ENCODE measurements around the gene SBDS.

SBDS gene

DNA sequence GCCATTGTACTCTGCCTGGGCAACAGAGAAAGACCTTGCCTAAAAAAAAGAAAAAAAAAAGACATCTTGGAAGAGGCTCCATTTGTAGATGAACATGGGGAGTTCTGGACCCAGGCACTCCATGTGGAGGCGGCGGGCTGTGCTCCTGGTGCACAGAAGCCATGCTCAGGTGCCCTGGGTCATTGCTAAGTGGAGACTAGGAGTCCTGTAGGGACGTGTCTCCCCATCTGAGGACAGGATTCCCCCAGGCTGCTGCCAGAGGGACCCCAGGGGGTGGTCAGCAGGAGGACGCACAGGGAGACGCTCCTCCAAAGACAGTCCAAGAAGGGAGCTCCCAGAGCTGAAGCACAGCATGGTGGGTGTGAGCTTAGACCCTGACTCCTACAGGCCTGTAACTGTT is 34.3 kb downstream of the SBDS start:
- no peak overlapping the region for H3K27ac ChIP-seq (ENCODE audit: low read depth, low read length)
- 0 out of 2 replicates have a peak, but pooled peaks cover 2% of the 10 kb centered on the region for H3K36me3 ChIP-seq (ENCODE audit: insufficient read depth, low read length)
- H3K4me3 ChIP-seq (ENCODE audit: low read depth, low read length): no peak overlapping the region
- no peak overlapping the region for H2AFZ ChIP-seq (ENCODE audit: low read length, unreplicated experiment)
- no peaks in the 10 kb centered on the region for H3K4me1 ChIP-seq (ENCODE audit: control insufficient read depth, insufficient read depth, low read length, unreplicated experiment)
- no peaks in the 10 kb centered on the region for H3K27me3 ChIP-seq (ENCODE audit: insufficient read depth, low read length)
- H3K79me2 ChIP-seq (ENCODE audit: control insufficient read depth, insufficient read depth, low read length, unreplicated experiment): no peaks in the 10 kb centered on the region

DNA sequence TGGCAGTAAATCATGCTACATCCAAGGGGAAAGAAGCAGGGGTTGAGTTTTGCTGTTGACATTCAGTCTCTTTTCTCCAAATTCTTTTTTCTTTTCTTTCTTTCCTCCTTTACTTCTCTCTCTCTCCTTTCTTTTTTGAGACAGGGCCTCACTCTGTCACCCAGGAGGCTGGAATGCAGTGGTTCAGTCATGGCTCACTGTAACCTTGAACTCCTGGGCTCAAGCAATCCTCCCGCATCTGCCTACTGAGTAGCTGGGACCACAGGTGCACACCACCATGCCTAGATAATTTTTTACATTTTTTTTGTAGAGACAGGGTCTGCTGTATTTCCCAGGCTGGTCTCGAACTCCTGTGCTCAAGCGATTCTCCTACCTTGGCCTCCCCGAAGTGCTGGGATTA is 35.2 kb downstream of the SBDS start:
- no peak overlapping the region for H2AFZ ChIP-seq (ENCODE audit: low read length, unreplicated experiment)
- no peaks in the 10 kb centered on the region for H3K4me1 ChIP-seq (ENCODE audit: control insufficient read depth, insufficient read depth, low read length, unreplicated experiment)
- no peaks in the 10 kb centered on the region for H3K27me3 ChIP-seq (ENCODE audit: insufficient read depth, low read length)
- H3K27ac ChIP-seq (ENCODE audit: low read depth, low read length): no peak overlapping the region
- H3K4me3 ChIP-seq (ENCODE audit: low read depth, low read length): no peak overlapping the region
- H3K36me3 ChIP-seq (ENCODE audit: insufficient read depth, low read length): peaks cover 8% of the 10 kb centered on the region; the same call in 1 of the 2 replicates
- H3K79me2 ChIP-seq (ENCODE audit: control insufficient read depth, insufficient read depth, low read length, unreplicated experiment): no peaks in the 10 kb centered on the region

DNA sequence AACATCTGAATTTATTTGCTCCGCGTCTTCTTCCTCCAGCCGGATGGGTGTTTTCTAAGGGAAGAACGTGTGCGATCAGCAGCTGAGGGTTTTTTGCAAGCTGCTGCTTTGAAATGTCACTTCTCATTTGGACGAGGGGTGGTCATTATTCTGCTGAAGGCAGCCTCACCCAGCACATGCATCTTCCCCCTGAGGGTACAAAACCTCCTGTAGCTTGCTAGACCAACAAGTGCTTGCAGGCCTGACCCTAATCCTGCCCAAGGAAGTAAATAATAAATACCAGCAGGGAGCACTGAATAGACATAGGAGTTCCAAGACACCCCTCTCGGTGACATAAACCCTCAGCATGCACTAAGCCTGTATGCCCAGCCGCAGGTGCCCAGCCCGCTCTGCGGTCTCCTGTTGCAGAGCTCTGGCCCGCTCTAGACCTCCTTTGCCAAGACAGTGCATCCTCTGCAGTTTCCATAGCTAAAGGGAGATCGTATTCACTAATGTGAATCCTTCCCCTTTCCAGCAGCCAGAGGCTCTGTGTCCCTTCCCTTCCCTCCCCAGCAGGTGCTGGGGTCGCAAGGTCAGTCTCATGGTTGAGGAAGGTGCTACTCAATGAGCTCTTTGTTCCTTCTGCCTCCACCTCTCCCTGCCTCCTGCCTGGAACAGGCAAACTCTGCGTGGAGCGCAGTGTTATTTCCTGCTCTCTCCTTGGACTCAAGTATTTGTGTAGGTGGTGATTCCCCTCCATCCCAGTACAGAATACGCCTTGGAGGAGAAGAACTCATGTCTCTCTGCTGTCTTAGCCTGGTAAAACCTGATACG is 36.6 kb downstream of the SBDS start:
- no peak overlapping the region for H2AFZ ChIP-seq (ENCODE audit: low read length, unreplicated experiment)
- no peaks in the 10 kb centered on the region for H3K27me3 ChIP-seq (ENCODE audit: insufficient read depth, low read length)
- no peaks in the 10 kb centered on the region for H3K4me1 ChIP-seq (ENCODE audit: control insufficient read depth, insufficient read depth, low read length, unreplicated experiment)
- H3K4me3 ChIP-seq (ENCODE audit: low read depth, low read length): no peak overlapping the region
- H3K36me3 ChIP-seq (ENCODE audit: insufficient read depth, low read length): peaks cover 8% of the 10 kb centered on the region; the same call in 1 of the 2 replicates
- no peaks in the 10 kb centered on the region for H3K79me2 ChIP-seq (ENCODE audit: control insufficient read depth, insufficient read depth, low read length, unreplicated experiment)
- H3K27ac ChIP-seq (ENCODE audit: low read depth, low read length): no peak overlapping the region

DNA sequence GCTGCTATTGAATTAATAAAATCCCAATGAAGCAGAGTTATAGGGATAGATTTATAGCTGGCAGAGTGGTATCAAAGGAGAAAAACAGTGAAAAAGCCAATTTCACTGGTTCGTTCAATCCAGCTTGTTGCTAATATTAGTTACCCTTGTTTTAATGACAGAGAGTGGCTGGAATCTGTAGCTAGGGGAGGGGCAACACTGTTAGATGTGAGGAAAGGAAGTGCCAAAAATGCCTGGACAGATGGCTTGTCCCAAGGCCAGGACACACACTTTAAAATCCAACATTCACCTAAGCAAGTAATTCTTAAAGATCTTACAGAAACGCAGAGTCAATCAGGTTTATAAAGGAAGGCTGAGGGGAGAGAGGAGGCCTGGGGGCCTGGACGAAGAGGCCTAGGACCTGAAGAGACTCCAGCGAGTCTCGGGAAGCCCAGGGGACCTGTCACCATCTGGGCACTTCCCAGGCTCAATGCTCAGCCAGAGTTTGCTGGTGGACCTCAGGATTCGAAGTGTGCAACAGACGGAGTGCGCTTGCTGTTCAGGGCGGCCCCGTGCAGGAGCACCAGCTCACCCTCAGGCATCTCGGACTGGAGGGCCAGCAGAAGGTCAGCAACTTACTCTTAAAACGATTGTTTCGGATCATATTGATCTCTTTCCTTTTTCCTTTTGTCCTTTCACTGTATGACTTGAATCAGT is 37.6 kb downstream of the SBDS start:
- Histone ChIP-seq H3K36me3 (ENCODE audit: insufficient read depth, low read length) (peaks cover 12% of the 10 kb centered on the region; the same call in 1 of the 2 replicates), H2AFZ (ENCODE audit: low read length, unreplicated experiment) (no peak overlapping the region), H3K4me1 (ENCODE audit: control insufficient read depth, insufficient read depth, low read length, unreplicated experiment) (peaks cover 7% of the 10 kb centered on the region), H3K27me3 (ENCODE audit: insufficient read depth, low read length) (no peaks in the 10 kb centered on the region), H3K79me2 (ENCODE audit: control insufficient read depth, insufficient read depth, low read length, unreplicated experiment) (no peaks in the 10 kb centered on the region), H3K27ac (ENCODE audit: low read depth, low read length) (no peak overlapping the region), H3K4me3 (ENCODE audit: low read depth, low read length) (no peak overlapping the region)

DNA sequence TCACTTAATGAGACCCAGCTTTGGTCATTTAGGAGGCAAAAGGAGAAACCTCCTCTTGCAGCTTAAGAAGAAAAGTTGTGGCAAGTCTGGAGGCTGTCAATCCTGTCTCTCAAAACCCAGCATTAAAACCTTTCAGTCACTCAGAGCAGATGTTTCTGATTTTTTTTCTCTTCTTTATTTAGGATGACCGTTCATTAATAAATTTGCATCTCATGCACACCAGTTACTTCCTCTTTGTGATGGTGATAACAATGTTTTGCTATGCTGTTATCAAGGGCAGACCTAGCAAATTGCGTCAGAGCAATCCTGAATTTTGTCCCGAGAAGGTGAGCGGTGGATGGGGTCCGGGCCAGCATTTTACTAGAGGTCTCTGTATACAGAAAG is 42.4 kb downstream of the SBDS start:
- H3K27me3 ChIP-seq (ENCODE audit: insufficient read depth, low read length): no peaks in the 10 kb centered on the region
- no peaks in the 10 kb centered on the region for H3K79me2 ChIP-seq (ENCODE audit: control insufficient read depth, insufficient read depth, low read length, unreplicated experiment)
- no peak overlapping the region for H3K4me3 ChIP-seq (ENCODE audit: low read depth, low read length)
- peaks cover 15% of the 10 kb centered on the region for H3K4me1 ChIP-seq (ENCODE audit: control insufficient read depth, insufficient read depth, low read length, unreplicated experiment)
- 0 out of 2 replicates have a peak overlapping the region, but pooled peaks have one; percentile 5 for H3K27ac ChIP-seq (ENCODE audit: low read depth, low read length)
- H2AFZ ChIP-seq (ENCODE audit: low read length, unreplicated experiment): no peak overlapping the region
- H3K36me3 ChIP-seq (ENCODE audit: insufficient read depth, low read length): peaks cover 22% of the 10 kb centered on the region; the same call in 1 of the 2 replicates

DNA sequence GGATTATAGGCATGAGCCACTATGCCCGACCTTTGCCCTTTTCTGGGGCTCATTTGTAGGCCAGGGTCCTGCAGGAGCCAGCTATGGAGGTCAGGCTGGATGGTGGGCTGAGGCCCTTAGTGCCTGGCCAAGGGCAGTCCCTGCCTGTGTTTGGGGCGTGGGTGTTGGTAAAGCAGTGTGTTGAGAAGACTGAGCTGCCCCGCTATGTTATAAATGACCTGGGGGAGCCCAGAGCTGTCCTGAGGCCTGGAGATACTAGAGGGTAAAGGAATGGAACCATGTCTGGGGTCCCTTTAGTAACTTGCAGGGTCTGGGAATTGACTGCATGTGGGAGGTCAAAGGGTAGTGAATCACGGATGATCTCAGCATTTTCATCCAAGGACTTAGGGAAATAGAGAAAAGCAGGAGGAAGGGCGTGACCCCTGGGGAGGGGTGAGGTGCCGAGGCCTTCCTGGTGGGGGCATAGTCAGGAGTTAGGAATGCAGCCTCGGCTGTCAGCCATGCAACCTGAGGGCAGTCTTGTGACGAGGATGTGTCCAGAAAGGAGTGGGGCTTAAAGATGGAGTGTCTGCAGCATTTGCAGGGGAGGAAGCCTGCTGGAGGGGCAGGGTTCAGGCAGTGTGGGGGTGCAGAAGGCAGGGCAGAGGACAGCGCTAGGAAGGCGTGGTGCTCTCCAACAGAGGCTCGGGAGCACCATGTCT is 42.9 kb downstream of the SBDS start:
- no peak overlapping the region for H2AFZ ChIP-seq (ENCODE audit: low read length, unreplicated experiment)
- peaks cover 22% of the 10 kb centered on the region; the same call in 1 of the 2 replicates for H3K36me3 ChIP-seq (ENCODE audit: insufficient read depth, low read length)
- H3K27ac ChIP-seq (ENCODE audit: low read depth, low read length): peak overlapping the region; percentile 46; the same call in 1 of the 2 replicates

DNA sequence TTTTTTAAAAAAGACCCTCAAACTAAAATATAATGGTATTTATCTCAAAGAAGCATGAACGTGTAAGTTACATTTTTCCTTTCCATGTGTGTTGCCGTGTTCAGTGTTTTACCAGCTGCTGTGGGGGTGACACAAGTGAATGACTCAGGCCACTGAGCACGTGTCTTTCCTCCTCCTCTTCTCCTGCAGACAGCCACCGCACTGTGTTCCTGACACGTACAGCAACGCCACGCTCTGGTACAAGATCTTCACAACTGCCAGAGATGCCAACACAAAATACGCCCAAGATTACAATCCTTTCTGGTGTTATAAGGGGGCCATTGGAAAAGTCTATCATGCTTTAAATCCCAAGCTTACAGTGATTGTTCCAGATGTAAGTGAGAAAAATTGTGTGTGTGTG is 44.6 kb downstream of the SBDS start:
- H3K4me3 ChIP-seq (ENCODE audit: low read depth, low read length): no peak overlapping the region
- H3K79me2 ChIP-seq (ENCODE audit: control insufficient read depth, insufficient read depth, low read length, unreplicated experiment): no peaks in the 10 kb centered on the region
- H2AFZ ChIP-seq (ENCODE audit: low read length, unreplicated experiment): no peak overlapping the region
- H3K4me1 ChIP-seq (ENCODE audit: control insufficient read depth, insufficient read depth, low read length, unreplicated experiment): peaks cover 15% of the 10 kb centered on the region
- peaks cover 17% of the 10 kb centered on the region; the same call in 1 of the 2 replicates for H3K36me3 ChIP-seq (ENCODE audit: insufficient read depth, low read length)
- no peaks in the 10 kb centered on the region for H3K27me3 ChIP-seq (ENCODE audit: insufficient read depth, low read length)
- H3K27ac ChIP-seq (ENCODE audit: low read depth, low read length): no peak overlapping the region

More for the DNA sequence above, 42.9 kb downstream of the SBDS start:
- peaks cover 15% of the 10 kb centered on the region for H3K4me1 ChIP-seq (ENCODE audit: control insufficient read depth, insufficient read depth, low read length, unreplicated experiment)
- no peaks in the 10 kb centered on the region for H3K27me3 ChIP-seq (ENCODE audit: insufficient read depth, low read length)
- H3K79me2 ChIP-seq (ENCODE audit: control insufficient read depth, insufficient read depth, low read length, unreplicated experiment): no peaks in the 10 kb centered on the region
- H3K4me3 ChIP-seq (ENCODE audit: low read depth, low read length): no peak overlapping the region

DNA sequence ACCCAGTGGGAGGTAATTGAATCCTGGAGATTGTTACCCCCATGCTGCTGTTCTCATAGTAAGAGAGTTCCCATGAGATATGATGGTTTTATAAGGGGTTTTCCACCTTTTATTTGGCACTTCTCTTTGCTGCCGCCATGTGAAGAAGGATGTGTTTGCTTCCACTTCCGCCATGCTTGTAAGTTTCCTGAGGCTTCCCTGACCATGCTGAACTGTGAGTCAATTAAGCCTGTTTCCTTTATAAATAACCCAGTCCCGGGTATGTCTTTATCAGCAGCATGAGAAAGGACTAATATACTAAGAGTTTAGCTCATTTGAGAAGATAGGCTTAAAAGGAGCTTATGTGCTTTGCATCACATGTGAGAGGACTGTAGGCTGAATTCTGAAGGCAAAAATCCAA is 45.1 kb downstream of the SBDS start:
- H3K79me2 ChIP-seq (ENCODE audit: control insufficient read depth, insufficient read depth, low read length, unreplicated experiment): no peaks in the 10 kb centered on the region
- H3K27me3 ChIP-seq (ENCODE audit: insufficient read depth, low read length): no peaks in the 10 kb centered on the region
- H3K4me3 ChIP-seq (ENCODE audit: low read depth, low read length): no peak overlapping the region
- peaks cover 15% of the 10 kb centered on the region for H3K4me1 ChIP-seq (ENCODE audit: control insufficient read depth, insufficient read depth, low read length, unreplicated experiment)
- no peak overlapping the region for H3K27ac ChIP-seq (ENCODE audit: low read depth, low read length)
- H2AFZ ChIP-seq (ENCODE audit: low read length, unreplicated experiment): no peak overlapping the region
- H3K36me3 ChIP-seq (ENCODE audit: insufficient read depth, low read length): peaks cover 16% of the 10 kb centered on the region; the same call in 1 of the 2 replicates

DNA sequence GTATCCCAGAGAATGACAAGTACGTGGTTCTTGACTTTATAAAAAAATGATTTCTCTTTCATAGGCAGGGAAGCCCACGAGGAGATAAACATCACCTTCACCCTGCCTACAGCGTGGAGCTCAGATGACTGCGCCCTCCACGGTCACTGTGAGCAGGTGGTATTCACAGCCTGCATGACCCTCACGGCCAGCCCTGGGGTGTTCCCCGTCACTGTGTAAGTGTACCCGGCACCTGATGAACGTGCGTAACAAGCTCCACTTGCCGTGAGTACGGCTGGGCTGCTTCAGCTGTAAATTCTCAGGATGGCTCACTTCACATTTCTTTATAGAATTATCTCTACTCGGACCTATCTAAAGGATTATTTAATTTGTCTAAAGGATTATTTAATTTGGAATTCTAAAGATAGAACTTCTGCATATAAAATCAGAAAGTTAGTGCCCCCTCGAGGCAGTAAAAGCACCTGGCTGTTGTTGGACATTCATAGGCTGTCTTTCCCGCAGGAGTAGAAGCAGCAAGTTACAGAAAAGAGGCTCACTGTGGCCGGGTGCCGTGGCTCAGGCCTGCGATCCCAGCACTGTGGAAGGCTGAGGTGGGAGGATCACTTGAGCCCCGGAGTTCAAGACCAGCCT is 46.8 kb downstream of the SBDS start:
- H3K4me3 ChIP-seq (ENCODE audit: low read depth, low read length): no peak overlapping the region
- H3K36me3 ChIP-seq (ENCODE audit: insufficient read depth, low read length): peaks cover 27% of the 10 kb centered on the region; the same call in 1 of the 2 replicates
- H3K27me3 ChIP-seq (ENCODE audit: insufficient read depth, low read length): no peaks in the 10 kb centered on the region
- H3K79me2 ChIP-seq (ENCODE audit: control insufficient read depth, insufficient read depth, low read length, unreplicated experiment): peaks cover 5% of the 10 kb centered on the region
- H2AFZ ChIP-seq (ENCODE audit: low read length, unreplicated experiment): no peak overlapping the region
- H3K27ac ChIP-seq (ENCODE audit: low read depth, low read length): no peak overlapping the region
- H3K4me1 ChIP-seq (ENCODE audit: control insufficient read depth, insufficient read depth, low read length, unreplicated experiment): peaks cover 15% of the 10 kb centered on the region

DNA sequence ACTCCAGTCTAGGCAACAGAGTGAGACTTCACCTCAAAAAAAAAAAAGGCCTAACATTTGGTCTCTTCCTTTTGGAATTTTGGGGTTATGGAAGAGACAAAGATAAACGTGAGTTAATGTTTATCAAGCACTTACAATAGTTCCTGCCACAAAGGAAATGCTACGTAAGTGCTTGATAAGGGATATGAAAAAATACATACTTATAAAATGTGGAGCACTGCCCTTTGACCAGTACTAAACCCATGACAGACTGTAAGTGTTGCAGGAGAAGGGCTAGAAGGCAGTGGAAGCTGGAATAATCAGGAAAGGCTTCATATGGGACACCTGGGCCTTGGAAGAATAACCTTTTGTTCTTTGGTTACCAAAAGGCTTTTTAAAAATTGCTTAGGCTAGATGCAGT is 48.8 kb downstream of the SBDS start:
- no peaks in the 10 kb centered on the region for H3K4me1 ChIP-seq (ENCODE audit: control insufficient read depth, insufficient read depth, low read length, unreplicated experiment)
- H3K27me3 ChIP-seq (ENCODE audit: insufficient read depth, low read length): no peaks in the 10 kb centered on the region
- peaks cover 30% of the 10 kb centered on the region; the same call in 1 of the 2 replicates for H3K36me3 ChIP-seq (ENCODE audit: insufficient read depth, low read length)
- H3K79me2 ChIP-seq (ENCODE audit: control insufficient read depth, insufficient read depth, low read length, unreplicated experiment): peaks cover 5% of the 10 kb centered on the region
- H3K27ac ChIP-seq (ENCODE audit: low read depth, low read length): no peak overlapping the region
- no peak overlapping the region for H2AFZ ChIP-seq (ENCODE audit: low read length, unreplicated experiment)
- H3K4me3 ChIP-seq (ENCODE audit: low read depth, low read length): no peak overlapping the region
